CD4-positive, alpha-beta T cell treated with Interleukin-21 for 1 hour (primary cell): Measurements from ENCODE around the gene ETHE1.
"Not testable (repeated sequence)": the region's sequence is repeated elsewhere in the genome, so short reads cannot be mapped to it uniquely, and the experiment has no call there.

Experiments used
- DNase-seq: peaks from one replicate; pipeline ENCODE4 v3.0.0-alpha.2; 2020

The ETHE1 gene

GRCh38 chr19:43551399-43552197 is 24.6 kb upstream of the ETHE1 start:
- DNase-seq, result no peak

- no peak for DNase-seq
Measured at GRCh38 chr19:43548706-43549105, 21.7 kb upstream of the ETHE1 start.

- not testable (repeated sequence) for DNase-seq
Measured at GRCh38 chr19:43547926-43548325, 20.9 kb upstream of the ETHE1 start.

GRCh38 chr19:43546581-43546980 is 19.6 kb upstream of the ETHE1 start:
- no peak for DNase-seq

GRCh38 chr19:43545981-43546380 is 19.0 kb upstream of the ETHE1 start:
- DNase-seq, result no peak

- no peak for DNase-seq
Measured at GRCh38 chr19:43545276-43545675, 18.3 kb upstream of the ETHE1 start.

GRCh38 chr19:43544077-43544476 is 17.1 kb upstream of the ETHE1 start:
- DNase-seq, result no peak

- DNase-seq, result no peak
Measured at GRCh38 chr19:43541920-43542650, 15.1 kb upstream of the ETHE1 start.

- no peak for DNase-seq
Measured at GRCh38 chr19:43540381-43540780, 13.4 kb upstream of the ETHE1 start.

DNA sequence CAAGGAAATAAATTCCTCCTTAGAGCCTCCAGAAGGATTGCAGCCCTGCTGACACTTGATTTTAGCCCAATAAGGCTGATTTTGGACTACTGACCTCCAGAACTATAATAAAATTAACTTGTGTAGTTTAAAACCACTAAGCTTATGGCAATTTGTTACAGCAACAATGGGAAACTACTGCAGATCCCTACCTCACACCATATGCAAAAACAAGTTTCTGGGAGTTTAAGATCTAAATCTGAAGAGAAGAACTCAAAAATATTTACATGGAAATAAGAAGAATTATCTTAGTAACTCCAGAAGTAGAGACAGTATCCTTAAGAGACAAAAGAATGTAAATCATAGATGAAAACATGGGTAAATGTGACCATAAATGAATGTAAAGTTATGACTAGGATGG is 11.9 kb upstream of the ETHE1 start:
- no peak for DNase-seq

- peak; percentile 35 for DNase-seq
Measured at GRCh38 chr19:43534816-43535761, 8.1 kb upstream of the ETHE1 start.

- DNase-seq, result no peak
Measured at GRCh38 chr19:43534305-43534815, 7.4 kb upstream of the ETHE1 start.

DNA sequence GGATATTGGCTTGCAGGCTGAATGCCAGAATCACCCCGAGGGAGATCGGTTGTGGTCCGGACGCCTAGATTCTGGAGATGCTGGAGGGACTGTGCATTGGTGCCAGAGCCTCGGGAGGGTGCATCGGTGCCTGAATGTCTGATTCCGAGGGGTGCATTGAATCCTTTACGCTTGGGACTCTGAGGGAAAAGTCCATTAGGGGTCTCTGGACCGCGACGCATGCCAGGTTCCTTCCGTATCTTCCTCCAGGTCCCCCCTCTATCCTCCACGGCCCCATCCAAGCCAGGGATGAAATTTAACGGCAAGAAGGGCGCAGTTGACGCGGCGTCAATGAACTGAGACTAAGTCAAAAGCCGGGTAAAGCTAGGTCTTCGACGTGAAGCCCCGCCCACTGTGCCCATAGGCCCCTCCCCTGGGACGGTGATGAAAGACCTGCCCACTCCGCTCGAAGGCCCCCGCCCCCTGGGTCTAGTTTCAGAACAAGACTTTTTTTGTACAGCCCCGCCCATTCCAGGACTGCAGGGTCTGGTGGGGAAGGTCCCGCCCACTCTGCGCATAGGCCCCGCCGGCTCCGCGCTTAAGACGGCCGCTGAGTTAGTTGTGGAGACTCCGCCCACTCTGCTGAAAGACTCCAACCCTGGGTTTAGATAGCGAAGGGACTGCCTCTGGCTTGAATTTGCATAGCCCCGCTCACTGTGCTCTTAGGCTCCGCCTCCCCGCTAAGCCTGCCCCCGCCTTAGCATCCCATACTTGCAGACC is 6.7 kb upstream of the ETHE1 start:
- DNase-seq, result peak; percentile 98

GRCh38 chr19:43532962-43533545 is 6.1 kb upstream of the ETHE1 start, which contains the start of gene ZNF575:
Gene ZNF575, plus strand, starts transcription at chr19:43533188. Its CDS starts 1,235 bp downstream, at chr19:43534423.
- peak; percentile 87 for DNase-seq

GRCh38 chr19:43532571-43532961 is 5.6 kb upstream of the ETHE1 start:
- DNase-seq, result no peak

DNA sequence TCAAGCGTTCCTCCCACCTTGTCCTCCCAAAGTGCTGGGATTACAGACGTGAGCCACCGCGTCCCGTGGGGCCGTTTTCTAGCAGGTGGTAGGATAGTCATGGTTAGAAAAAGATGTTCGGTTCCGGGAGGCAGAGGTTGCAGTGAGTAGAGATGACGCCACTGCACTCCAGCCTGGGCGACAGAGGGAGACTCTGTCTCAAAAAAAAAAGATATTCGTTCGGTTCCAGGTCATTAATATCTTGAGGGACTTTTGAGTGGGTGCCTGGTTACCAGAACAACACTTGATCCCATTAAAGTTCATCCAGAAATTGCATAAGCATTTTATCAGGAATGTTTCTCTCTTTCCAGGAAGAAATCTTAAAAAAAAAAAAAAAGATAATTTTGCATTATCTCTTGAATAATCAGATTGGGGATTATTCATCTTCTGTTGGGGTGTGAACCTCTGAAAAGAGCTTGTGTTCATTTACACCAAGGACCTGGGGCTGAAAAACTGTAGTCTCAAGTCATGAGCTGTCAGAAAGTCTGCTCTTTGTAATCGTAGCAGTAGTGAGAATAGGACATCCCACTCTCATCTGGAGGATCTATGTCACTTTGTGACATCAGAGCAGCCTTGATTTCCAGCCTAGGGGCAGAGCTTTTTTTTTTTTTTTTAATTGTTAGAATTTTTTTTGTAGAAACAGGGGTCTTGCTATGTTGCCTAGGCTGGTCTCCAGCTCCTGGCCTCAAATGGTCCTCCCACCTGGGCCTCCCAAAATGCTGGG is 1.0 kb upstream of the ETHE1 start:
- no peak for DNase-seq

DNA sequence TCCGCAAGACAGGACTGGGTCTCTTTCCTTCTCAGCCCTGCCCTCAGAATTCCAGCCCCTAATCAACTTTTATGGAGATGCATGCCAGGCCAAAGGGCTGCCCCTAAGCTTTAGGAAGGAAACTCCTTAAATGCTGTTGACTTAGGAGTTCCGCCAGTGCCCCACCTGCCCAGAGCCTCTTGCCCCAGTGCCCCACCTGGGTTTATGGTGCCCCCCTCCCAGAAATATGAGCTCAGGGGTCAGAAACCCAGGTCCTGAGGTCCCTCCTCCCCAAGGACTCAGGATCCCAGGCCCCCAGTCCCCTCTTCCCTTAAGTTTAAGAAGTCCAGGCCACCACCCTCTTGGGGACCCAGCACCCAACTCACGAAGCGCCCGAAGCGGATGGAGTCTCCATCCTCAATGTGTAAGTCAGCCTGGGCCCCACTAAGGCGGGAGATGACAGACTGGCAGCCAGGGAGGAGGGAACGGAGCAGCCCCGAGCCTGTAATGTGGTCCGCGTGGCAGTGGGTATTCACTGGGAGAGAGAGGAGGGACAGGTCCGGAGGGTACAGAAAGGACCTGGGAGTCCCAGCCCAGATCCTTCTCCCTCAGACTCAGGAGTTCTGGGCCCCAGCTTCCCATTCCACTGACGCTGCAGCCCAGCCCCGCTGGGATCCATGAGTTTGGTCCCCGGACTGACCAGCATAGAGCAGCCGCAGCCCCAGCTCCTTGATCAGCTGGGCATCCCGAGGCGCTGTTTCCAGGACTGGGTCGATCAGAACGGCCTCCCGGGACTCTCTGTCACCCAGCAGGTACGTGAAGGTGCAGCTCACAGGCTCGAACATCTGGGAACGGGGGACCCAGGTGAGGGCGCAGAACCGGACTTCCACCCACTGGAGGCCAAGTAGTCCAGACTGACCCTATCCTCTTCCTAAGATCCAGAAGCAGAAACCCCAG is 897 bp downstream of the ETHE1 start:
- DNase-seq, result no peak

- peak; percentile 52 for DNase-seq
Measured at GRCh38 chr19:43524922-43525835, 1.8 kb downstream of the ETHE1 start.

GRCh38 chr19:43523696-43524095 is 3.3 kb downstream of the ETHE1 start:
- DNase-seq, result not testable (repeated sequence)
